Bronchial epithelial cell (primary cell): Measurements from ENCODE around the gene SYT11. TPM values are rescaled to one million over a fixed set of nuclear protein-coding genes. Genes with fewer than 3 reads are reported as not detected.

Experiments
- DNase-seq: peaks from one replicate; pipeline ENCODE4 v3.0.0-alpha.2; 2010; ENCODE audit warnings: low read depth
- FAIRE-seq: peaks from 2 replicates; lab custom pipeline; 2011; peaks lifted over from hg19 to GRCh38; lab: Jason Lieb, UNC
- H3K27me3 ChIP-seq: 2 replicates; pipeline ENCODE4 v1.5.1; 2011; ENCODE audit warnings: low read length; ENCODE audit not compliant: control insufficient read depth, insufficient read depth
- H3K36me3 ChIP-seq: 2 replicates; pipeline ENCODE4 v1.5.1; 2011; ENCODE audit warnings: low read length; ENCODE audit not compliant: control insufficient read depth, insufficient read depth
- H3K4me3 ChIP-seq: 2 replicates; pipeline ENCODE4 v1.5.1; 2011; ENCODE audit warnings: mild to moderate bottlenecking, low read depth, low read length, control low read depth
- CTCF ChIP-seq: IDR thresholded peaks from 2 replicates; pipeline ENCODE4 v1.5.1; 2011; ENCODE audit warnings: mild to moderate bottlenecking, moderate library complexity, low read length, control low read depth, inconsistent platforms; ENCODE audit not compliant: insufficient read depth, severe bottlenecking
- total RNA-seq: library from RNA; depleted of rRNA; stranded (reverse); fragments of >200 nt; gene quantifications from 2 replicates; pipeline ENCODE4 v1.2.1, GENCODE V29; 2014

The SYT11 gene
- total RNA-seq, 1 donor from 2014 or later: 0.26 TPM

- H3K27me3 ChIP-seq: no peaks in the 10 kb centered on the region
- FAIRE-seq (no peak), DNase-seq (no peak)
- no peak for TF ChIP-seq CTCF
- no peaks in the 10 kb centered on the region for H3K36me3 ChIP-seq
- no peak overlapping the region for H3K4me3 ChIP-seq
These were observed 8.4 kb downstream of the SYT11 start for GRCh38 chr1:155867766-155868165.

- no peak for FAIRE-seq
- TF ChIP-seq CTCF: no peak
- DNase-seq: no peak
- Histone ChIP-seq H3K4me3 (no peak overlapping the region), H3K36me3 (no peaks in the 10 kb centered on the region), H3K27me3 (no peaks in the 10 kb centered on the region)
These were observed 12.0 kb downstream of the SYT11 start for GRCh38 chr1:155871390-155871789.

- no peak for TF ChIP-seq CTCF
- Histone ChIP-seq H3K36me3 (no peaks in the 10 kb centered on the region), H3K4me3 (no peak overlapping the region), H3K27me3 (no peaks in the 10 kb centered on the region)
- FAIRE-seq (no peak), DNase-seq (no peak)
These were observed 13.2 kb downstream of the SYT11 start for GRCh38 chr1:155872527-155872926.

GRCh38 chr1:155873860-155874259 is 14.5 kb downstream of the SYT11 start:
- no peak for TF ChIP-seq CTCF
- no peak overlapping the region for H3K4me3 ChIP-seq
- peak; percentile 76 for DNase-seq
- H3K36me3 ChIP-seq: no peaks in the 10 kb centered on the region
- no peak for FAIRE-seq
- H3K27me3 ChIP-seq: no peaks in the 10 kb centered on the region

GRCh38 chr1:155877945-155878344 is 18.6 kb downstream of the SYT11 start:
- DNase-seq (no peak), FAIRE-seq (no peak)
- TF ChIP-seq CTCF: no peak
- H3K27me3 ChIP-seq: no peaks in the 10 kb centered on the region
- H3K4me3 ChIP-seq: no peak overlapping the region
- H3K36me3 ChIP-seq: no peaks in the 10 kb centered on the region

- no peak for DNase-seq
- FAIRE-seq: no peak
These were observed 20.9 kb downstream of the SYT11 start for GRCh38 chr1:155880251-155880650.

More at GRCh38 chr1:155880251-155880650, 20.9 kb downstream of the SYT11 start:
- H3K36me3 ChIP-seq: no peaks in the 10 kb centered on the region
- no peak for TF ChIP-seq CTCF
- no peak overlapping the region for H3K4me3 ChIP-seq
- H3K27me3 ChIP-seq: no peaks in the 10 kb centered on the region
